ENCODE measurements around the gene BNIP5. TPM values are rescaled to one million over a fixed set of nuclear protein-coding genes. Genes with fewer than 3 reads are reported as not detected.

BNIP5 gene, protein sequence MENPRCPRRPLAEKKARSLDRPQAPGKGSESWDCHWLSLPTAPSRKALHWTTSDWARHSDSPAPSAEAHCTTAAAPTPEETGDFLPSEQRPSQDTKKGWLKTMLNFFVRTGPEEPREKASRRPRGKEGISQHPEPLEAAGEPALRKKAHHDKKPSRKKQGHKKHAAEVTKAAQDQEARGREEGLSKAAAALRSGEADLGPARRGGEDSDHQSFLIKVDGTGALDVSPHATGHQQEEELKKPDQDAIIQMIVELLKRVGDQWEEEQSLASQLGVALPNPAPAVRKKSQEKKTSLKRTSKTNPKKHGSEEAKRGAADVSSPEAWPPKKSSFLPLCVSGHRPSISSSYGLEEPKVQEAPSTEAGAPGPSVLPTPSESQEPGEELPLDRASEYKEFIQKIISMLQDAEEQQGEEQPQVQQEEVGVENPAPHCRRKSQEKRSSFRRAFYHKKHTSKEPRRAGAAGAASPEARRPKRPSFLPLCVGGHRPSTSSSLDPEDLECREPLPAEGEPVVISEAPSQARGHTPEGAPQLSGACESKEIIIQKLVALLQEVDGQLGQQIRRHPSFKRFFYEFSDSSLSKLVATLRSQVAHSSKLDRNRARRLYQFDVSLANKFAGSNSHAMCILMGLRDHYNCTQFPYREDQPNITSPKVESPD
- total RNA-seq, result 0.24 TPM in 1 of 2 replicates, not detected in the other

DNA sequence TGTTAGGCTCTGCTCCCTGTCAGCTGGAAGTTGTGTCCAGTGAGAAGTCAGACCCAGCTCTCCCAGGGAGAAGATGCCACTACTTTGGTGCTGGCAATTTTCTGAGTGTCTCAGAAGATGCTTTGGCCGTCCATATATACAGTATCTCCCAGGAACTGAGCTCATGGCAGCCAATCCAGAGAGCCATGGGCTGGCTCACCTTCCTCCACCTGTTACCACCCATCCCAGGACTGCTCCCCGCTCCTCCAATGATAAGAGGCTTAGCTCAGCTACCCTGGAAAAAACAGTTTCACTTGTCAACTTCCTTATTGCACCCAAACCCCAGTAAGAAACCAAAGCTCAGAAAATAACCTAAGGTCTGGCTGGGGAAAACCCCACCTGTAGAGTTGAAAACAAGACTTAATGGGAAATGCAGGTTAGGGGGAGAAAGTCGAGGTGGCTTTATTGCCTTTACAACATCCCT lies at the start of gene BNIP5:
TSS of gene BNIP5 (minus strand) at position 110 of the 463 bp plus-strand sequence. CDS start 6,198 bp downstream, outside the sequence.

DNA sequence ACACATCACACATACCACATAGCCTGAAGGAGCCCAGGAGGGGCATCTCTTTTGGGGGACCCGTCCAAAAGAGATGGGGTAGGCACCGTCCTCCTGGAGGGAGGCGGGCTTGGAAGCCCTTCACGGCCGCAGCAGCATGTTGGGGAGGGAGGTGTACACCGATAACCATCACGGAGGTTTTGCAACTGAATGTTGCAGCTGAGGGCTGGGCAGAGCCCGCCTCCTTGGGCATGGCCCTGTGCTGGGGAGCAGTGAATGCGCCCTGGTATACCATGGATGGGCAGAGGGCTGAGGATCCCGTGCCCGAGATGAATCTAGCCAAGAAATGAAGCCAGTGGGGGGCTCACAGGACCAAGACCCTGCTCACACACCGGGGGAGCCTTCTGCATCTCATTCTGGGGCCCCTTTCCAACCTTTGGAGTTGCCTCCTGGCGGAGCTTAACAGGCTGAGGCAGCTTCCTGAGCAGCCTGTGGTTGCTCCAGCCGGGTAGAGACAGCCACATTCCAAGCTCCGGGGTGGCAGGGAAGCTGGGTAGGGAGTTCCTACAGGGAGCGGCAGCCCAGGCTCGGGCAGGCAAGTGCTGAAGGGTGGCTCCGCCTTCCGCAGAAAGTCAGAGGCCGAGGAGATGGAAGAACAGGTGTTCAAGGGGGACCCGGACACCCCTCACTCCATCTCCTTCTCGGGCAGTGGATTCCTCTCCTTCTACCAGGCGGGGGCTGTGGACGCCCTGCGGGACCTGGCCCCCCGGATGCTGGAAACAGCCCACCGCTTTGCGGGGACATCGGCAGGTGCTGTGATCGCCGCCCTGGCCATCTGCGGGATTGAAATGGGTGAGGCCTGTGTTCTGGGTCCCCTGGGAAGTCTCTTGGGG lies 66.6 kb downstream of the BNIP5 start, which contains the start of gene PNPLA1:
TSS of gene PNPLA1 (plus strand) at position 227 of the 872 bp plus-strand sequence. CDS start at position 627, 400 bp downstream.

Other genes with a start within 250 kb of the BNIP5 start
- 40.3 and 44.3 TPM in 2 replicates for gene MAPK13, start 206.4 kb downstream of the BNIP5 start, total RNA-seq
- gene BRPF3, start 140.1 kb downstream of the BNIP5 start, total RNA-seq, result 3.8 and 4.1 TPM in 2 replicates
- gene PNPLA1, start 66.8 kb downstream of the BNIP5 start, total RNA-seq, result not detected in 2 replicates
- 0.24 TPM in 1 of 2 replicates, not detected in the other for gene ETV7, start 50.8 kb upstream of the BNIP5 start, total RNA-seq
- gene PXT1, start 106.0 kb upstream of the BNIP5 start, total RNA-seq, result not detected in 2 replicates
- gene KCTD20, start 106.1 kb upstream of the BNIP5 start, total RNA-seq, result 30.9 and 34.5 TPM in 2 replicates
- 15.4 and 19.2 TPM in 2 replicates for gene STK38, start 210.6 kb upstream of the BNIP5 start, total RNA-seq

All from tracheal epithelial cell (primary cell).